GM18870 (cell line): ENCODE data around the gene TROAP.
"Not testable (repeated sequence)": the region's sequence is repeated elsewhere in the genome, so short reads cannot be mapped to it uniquely, and the experiment has no call there.

Source experiments
- ATAC-seq: cut with Tn5 transposase; IDR thresholded peaks from one replicate; pipeline ENCODE4 v1.9.1; 2021; ENCODE audit warnings: moderate library complexity; ENCODE audit not compliant: unreplicated experiment

Gene TROAP

DNA sequence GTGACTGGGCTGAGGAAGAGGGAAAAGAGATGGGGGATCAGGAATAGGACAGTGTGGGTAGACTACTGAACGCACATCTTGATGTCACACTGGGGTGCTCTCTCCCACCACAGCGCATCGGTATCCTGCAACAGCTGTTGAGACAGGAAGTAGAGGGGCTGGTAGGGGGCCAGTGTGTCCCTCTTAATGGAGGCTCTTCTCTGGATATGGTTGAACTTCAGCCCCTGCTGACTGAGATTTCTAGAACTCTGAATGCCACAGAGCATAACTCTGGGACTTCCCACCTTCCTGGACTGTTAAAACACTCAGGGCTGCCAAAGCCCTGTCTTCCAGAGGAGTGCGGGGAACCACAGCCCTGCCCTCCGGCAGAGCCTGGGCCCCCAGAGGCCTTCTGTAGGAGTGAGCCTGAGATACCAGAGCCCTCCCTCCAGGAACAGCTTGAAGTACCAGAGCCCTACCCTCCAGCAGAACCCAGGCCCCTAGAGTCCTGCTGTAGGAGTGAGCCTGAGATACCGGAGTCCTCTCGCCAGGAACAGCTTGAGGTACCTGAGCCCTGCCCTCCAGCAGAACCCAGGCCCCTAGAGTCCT, 7.1 kb downstream of the TROAP start:
- no peak for ATAC-seq

DNA sequence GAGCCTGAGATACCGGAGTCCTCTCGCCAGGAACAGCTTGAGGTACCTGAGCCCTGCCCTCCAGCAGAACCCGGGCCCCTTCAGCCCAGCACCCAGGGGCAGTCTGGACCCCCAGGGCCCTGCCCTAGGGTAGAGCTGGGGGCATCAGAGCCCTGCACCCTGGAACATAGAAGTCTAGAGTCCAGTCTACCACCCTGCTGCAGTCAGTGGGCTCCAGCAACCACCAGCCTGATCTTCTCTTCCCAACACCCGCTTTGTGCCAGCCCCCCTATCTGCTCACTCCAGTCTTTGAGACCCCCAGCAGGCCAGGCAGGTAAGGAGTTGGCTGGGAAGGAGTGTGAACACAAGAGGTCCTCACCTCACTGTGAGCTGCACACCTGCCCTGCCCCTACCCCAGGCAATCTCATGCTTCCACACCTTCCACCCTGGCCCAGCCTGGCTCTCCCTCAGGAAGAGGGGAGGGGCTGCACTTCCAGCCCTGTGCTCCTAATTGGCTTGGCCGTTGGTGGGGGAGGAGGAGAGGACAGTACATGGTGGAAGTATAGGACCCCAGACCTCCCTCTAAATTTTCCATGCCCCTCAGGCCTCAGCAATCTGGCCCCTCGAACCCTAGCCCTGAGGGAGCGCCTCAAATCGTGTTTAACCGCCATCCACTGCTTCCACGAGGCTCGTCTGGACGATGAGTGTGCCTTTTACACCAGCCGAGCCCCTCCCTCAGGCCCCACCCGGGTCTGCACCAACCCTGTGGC, 7.8 kb downstream of the TROAP start:
- no peak for ATAC-seq

DNA sequence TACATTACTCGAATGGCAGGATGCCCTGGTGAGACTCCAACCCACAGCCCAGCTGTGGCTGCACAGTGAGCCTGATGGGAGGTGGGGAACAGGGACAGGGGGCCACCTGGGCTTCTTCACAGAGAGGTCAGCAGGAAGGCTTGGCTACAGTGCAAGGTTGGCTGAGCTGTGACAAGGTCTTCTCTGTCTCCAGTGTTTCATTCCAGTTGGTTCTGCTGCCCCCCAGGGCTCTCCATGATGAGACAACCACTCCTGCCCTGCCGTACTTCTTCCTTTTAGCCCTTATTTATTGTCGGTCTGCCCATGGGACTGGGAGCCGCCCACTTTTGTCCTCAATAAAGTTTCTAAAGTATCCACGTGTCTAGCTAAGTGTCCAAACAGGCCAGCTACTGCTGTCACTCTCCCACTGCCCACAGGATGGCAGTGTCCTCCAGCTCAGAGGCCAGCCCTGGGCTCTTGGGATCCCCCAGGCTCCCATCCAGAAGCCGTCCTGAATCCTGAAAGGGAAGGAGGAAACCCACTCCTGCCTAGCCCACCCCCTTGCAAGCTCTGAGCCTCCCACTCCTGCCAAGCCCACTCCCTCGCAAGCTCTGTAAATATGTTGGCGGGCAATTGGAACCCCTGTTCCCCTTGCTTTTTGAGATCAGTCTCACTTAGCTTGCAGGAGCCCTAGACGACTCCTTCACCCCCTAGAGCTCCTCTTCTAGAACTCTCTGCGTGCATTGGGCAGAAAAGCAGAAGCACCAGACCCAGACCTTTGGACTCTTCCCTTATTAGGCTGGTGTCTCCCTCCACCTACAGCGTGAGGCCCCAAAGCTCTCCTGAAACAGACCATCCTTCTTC, 8.5 kb downstream of the TROAP start:
- no peak for ATAC-seq

DNA sequence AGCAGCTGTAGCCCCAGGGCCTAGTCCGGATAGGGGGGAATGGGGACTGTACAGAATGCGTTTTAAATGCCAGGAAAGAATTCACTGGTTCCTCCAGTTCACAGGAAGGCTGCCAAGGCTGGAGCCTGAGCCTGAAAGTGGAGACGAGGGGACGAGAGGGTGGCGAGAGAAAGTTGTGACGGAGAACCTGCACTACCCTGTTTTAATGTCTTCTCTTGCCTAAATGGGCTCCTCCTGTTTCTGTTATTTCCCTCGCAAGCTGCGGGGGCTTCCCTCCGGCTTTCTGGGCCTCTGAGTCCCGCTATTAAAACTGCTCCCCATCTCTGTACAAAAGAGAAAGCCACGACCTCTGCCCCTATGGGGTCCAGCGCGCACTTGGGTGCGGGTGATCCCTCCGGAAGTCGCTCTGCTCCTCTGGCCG, 9.4 kb downstream of the TROAP start:
- ATAC-seq, result no peak

DNA sequence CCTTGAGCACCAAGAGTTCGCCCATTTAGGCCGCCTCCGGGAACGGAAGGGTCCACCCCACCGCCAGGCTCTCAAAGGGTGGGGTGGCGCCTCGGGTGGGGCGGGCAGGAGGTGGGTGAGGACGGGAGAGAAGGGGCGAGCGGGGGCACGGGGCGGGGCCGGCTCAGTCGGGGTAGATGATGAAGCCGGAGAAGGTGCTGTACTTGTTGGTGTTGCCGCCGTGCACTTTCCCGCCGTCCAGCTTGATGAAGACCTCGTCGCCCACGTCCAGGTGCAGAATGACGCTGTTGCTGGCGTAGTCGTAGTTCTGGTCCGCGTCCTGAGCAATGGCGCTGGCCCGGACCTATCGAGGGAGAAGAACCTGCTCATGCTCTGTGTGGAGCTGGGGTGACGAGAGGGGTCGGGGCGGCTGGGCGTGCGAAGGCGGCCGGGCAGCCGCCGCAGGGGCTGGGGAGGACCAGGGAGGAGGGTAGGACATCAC, 9.9 kb downstream of the TROAP start:
- ATAC-seq, result no peak

DNA sequence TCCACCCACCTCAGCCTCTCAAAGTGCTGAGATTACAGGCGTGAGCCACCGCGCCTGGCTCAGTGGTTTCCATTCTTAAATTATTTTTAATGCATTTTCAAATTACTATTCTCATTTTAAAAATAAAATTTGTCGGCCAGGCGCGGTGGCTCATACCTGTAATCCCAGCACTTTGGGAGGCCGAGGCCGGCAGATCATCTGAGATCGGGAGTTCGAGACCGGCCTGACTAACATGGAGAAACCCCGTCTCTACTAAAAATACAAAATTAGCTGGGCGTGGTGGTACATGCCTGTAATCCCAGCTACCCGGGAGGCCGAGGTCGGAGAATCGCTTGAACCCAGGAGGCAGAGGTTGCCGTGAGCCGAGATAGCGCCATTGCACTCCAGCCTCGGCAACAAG, 10.7 kb downstream of the TROAP start:
- ATAC-seq, result not testable (repeated sequence)

DNA sequence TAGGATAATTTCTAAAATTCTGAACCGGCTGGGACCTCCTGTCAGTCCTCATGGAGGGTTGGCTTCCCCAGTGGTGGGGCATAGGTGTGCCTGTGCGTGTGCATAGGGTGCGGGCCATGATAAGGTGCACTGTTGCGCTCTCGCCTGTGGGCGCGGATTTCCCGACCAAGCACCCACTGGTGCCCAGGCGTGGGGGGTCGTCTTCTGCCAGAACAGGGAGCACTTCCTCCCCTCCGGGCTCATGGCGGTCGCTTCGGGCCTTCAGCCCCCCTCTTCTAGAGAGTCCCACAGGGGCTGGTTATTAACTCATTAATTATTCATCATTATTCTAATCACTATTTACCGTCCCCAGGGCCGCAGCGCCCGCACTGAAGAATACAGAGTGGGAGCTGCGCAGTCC, 11.2 kb downstream of the TROAP start:
- no peak for ATAC-seq

DNA sequence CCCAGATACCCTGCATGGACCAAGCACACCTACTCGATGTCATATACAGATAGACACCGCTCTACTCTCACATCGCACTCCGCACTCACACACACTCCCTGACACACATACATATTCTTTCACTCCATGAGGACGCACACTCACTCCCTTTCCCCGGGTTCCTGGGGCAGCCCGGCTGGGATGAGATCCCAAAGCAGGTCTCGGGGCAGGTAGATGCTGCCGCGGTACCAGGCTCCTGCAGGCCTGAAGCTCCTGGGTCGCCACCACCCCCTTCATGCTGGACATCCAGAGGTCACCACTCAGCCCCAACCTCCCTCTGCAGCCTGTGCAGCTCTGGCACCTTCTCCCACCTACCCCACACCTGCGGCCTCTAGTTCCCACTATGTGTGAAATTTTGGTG, 11.6 kb downstream of the TROAP start:
- no peak for ATAC-seq

DNA sequence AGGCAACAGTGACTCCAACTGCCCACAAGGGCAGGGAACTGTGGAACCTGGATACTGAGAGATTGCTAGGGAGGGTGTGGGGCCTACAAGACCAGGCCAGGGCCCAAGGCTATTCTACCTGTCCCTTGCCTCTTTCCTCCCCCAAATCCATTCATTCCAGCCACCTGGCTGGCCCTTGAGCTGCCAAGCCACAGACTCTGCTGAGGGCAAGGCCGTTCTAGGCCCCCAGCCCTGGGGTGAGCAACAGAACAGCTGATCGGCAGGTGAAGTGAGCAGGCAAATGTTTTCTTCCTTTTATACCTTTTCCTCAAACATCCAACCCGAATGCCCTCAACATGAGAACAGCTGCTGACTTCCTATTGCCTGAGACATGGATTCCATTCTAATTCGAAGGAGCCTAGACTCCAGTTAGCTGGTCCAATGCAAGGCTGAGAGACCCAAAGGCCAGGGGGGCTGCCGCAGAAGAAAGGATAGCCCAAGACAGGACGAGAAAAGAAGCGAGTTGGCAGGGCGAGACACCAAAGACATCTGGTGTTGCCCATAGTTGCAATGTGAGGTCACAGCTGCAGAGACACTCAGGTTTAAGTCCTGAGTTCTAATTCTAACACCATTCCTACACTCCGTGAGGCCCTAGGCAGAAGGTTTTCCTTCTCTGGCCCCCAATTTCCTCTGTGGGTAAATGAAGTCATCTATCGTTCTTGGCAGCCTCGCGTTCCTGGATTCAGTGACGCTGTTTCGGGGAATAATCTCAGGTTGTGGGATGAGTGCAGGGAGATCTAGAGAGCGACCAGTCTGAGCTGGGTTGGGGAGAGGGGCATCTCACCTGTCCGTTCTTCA, 12.3 kb downstream of the TROAP start:
- ATAC-seq, result no peak

DNA sequence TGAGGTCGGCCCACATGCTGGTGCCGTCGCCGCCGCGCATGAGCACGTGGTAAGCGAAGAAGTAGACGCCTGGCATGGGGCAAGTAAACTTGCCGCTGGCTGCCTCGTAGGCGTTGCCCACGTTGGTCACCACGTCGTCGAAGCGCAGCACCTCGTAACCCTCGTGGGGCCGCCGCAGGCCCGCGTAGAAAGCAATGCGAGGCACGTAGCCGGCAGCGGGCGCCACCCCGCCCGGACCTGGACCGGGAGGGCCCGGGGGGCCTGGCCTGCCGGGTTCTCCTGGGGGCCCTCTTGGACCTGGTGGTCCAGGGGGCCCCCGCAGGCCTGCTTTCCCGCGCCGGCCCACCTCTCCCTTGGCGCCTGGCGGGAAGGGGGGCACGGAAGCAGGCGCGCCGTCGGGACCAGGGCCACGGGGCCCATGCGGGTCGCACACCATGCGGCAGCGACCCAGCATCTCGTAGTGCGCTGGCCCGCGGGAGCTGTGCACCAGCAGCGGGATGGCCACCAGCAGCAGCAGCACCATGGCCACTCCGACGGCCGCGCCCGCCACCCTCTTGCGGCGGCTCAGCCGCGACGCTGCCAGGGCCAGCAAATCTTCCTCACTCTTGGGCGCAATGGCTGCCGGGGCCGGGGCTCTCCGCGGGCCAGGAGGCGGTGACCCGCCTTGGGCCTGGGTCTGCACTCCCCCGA, 13.0 kb downstream of the TROAP start:
- no peak for ATAC-seq

DNA sequence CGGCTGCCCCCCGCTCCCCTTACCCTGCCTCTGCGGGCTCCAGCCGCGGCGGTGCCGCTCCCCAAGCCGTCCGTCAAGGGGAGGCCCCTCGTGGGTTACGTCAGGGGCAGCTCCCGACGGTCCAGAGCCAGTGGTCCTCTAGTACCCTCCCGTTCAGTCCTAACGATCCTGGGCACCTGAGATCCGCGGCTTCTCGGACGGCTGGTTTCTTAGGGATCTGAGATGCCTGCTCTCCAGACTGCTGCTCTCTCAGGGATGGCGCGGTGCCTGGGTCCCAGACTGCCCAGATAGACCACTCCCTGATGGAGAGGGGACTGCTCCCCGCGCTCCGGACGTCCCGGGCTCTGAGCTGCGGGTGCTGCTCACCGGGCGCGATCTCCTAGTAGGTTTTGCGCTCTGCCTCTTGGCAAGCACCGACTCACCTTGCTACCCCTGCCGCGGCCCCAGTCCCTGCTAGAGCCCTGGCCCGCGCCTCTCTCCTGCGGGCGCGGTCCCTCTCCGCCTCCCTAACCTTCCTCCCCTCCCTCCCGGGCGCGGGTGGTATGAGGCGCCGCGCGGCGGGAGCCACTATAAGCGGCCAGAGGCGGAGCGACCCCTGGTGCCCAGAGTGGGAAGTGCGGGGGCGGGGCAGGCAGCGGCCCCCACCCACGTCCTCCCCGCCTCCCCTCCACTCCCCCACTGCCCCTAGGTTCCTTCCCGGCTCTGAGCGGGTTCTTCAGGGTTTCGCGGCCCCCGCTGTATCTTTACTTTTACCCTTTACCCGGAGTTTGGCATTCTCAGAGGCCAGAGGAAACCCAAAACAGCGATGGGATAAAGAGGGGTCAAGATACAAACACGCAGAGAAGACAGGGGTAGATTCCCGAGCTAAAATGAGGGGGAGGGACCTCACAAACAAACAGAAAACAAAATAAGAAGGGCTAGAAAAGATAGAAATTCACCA, 13.9 kb downstream of the TROAP start, which contains the start of gene C1QL4:
Gene C1QL4, minus strand, starts transcription at position 544 of the 940 bp plus-strand sequence. CDS start 711 bp downstream, outside the sequence.
- ATAC-seq, result no peak

DNA sequence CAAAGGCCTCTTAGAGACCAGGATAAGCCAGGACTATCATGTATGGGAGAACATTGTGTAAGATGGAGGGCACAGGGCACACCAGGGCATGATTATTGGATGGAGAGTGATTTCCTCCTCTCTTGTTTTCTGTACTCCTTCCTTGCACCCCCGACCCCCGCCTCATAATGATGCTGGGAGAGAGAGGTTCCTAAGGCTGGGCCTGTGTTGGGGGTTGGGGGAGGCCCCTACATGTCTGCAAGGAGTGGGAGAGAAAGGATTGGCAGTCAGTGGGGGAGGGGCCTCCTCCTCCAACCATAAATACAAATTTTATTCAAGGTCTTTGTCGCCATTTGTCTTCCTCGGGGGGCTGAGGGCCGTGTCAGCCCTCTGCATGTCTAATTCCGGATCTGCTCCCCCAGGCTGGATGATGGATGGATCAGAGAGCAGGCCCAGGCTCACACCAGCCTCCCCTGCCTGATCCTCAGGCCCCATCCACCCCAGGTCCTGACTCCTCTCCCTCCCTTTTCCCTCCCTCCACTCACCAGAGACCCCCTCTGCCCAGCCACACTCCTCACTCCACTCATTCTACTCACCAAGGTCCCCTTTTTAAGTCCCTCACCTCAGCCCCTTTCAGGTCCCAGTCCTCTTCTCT, 15.9 kb downstream of the TROAP start:
- no peak for ATAC-seq

DNA sequence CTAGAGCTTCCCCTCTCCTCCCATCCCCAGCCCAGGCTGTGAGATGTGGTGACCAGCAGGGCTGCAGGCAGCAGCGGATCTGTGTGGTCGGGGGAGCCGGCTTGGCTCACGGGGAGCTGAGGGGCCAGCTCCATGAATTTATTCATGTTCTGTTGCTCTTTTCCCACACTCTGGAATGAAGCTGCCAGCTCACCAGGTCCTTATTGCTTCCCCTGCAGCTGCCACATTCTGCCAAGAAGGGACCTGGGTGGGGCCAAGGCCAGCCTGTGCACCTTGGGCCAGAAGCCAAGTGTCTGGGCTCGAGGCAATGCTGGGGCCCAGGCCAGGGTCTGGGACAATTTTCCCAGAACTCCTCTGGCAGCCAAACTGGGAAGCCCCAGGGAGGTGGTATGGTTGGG, 16.4 kb downstream of the TROAP start:
- ATAC-seq, result no peak

DNA sequence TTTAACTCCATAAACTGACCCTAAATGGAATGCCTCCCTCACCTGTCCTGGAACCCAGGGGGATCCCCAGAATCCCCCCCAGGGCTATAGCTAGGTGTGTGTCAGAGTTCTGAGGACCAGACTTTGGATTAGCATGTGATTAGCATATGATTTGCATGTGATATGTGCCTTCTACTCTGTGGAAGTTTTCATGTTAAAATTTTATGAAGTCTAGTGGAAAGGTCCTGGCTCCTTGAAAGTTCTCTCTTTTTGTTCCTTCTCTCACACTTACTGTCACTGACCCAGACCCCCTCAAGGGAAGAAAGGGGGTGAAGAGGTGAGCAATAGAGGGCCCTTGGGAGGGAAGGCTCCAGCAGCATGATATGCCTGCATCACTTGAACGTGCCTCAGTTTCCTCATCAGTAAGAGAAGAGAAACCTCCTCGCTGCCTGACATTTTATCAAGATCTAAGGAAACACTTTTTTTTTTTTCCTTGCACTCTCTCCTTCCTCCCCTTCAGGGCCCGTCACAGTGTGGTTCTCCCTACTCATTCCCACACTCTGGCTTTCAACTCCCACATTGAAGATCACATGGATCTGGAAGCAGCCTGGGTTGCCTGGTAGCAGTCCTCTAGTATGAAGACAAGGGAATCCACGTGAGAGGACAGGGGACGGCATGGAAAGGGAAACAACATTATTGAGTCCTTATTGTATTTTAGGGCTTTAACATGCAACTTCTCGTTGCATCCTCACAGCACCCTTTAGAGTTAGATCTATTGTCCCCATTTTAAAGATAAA, 17.2 kb downstream of the TROAP start:
- ATAC-seq, result no peak

DNA sequence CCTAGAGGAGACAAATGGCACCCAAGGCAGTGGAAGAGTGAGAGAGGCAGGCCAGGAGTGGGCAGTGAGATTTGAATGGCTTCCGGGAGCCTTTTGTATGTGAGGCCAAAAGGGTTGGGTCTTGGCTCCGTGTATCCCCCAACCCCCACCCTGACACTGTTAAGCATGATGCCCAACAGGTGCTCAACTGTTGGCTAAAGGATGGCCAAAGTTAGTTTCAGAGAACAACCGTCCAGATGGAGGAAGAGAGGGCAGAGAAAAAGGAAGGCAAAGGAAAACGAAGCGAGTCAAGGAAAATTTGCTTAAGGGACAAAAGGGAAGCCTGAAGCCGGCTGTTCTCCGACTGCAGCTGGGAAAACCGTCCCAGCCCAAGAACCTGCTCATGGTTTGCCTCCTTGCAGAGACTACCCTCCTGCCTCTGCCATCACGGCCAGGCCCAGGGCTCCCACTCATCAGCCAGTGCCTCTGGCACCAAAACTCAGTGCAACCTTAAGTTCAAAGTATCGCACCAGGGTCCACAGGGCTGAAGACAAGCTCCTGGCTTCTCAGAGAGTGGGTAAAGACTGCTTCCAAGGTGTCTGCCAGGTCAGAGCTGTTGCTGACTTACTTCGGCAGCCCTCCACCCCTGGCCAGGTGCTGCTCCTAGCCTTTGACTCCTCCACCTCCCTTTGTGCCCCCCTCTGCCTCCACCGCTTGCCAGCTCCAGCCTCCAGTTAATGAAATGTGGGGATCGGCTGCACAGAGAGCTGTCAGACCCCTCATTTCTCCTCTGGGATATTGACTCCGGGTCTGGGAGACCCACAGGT, 18.1 kb downstream of the TROAP start:
- ATAC-seq, result no peak

DNA sequence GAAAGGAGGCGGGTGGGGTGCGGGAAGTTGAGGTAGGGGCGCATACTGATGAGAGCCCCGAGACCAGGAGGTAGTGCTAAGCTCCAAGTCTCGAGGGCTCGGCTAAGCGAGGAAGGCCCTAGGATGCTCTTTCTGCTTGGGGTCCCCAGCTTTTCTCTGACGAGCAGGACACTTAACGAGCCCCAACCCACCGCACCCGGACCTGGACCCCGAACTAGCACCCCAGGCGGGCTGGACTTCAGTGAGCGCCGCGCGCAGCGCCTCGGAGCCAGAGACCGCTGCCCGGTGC, 18.7 kb downstream of the TROAP start:
- no peak for ATAC-seq
